ENCODE results near the gene MYO19. TPM values are rescaled to one million over a fixed set of nuclear protein-coding genes. Genes with fewer than 3 reads are reported as not detected.

The MYO19 gene
- total RNA-seq, 1 experiment from 2014 or later, result 144 TPM

DNA sequence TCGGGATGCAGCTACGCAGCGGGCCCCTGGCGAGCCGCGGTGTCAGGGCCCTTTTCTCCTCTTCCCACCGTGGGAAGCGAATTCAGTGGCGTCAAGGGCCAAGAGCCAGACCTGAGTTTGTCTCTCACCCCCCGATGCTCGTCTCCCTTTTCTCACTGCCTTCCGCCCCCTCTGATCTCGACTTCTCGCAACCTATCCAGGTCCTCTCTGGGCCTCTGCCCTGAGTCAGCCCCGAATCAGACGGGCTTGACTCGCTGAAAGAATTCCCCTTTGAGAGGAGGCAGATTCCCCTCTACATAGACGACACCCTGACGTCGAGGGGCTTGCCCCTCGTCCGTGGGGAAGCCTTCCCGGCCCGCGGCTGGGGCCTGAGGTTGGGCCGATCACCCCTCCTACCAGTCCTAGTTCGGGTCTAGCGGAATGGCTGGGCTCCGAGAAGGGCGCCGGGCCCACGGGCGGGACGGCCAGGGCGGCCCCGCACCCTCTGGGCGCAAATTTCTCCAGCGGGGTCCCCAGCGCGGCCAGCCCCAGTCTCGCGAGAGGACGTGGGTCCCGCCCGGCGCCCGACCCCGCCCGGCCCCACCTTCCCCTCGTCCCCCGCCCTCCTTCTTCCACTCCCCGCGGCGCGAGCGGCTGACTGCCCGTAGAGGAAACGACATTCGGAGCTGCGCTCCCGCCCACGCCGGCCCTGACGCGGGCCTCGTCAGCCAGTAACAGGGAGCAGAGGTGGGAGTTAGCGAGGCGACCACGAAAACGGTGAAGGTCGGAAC lies 9.8 kb upstream of the MYO19 start, which contains the start of gene GGNBP2:
GGNBP2 (plus strand) TSS at position 613 of the 770 bp plus-strand sequence. CDS start 806 bp downstream, outside the sequence.
- no peaks in the 10 kb centered on the region for H3K27me3 Mint-ChIP-seq (ENCODE audit: low read depth)
- TF ChIP-seq, protein P1, sequence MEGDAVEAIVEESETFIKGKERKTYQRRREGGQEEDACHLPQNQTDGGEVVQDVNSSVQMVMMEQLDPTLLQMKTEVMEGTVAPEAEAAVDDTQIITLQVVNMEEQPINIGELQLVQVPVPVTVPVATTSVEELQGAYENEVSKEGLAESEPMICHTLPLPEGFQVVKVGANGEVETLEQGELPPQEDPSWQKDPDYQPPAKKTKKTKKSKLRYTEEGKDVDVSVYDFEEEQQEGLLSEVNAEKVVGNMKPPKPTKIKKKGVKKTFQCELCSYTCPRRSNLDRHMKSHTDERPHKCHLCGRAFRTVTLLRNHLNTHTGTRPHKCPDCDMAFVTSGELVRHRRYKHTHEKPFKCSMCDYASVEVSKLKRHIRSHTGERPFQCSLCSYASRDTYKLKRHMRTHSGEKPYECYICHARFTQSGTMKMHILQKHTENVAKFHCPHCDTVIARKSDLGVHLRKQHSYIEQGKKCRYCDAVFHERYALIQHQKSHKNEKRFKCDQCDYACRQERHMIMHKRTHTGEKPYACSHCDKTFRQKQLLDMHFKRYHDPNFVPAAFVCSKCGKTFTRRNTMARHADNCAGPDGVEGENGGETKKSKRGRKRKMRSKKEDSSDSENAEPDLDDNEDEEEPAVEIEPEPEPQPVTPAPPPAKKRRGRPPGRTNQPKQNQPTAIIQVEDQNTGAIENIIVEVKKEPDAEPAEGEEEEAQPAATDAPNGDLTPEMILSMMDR (conservative IDR thresholded peaks at IDR 0.05), result no peak
- no peaks in the 10 kb centered on the region for H3K9me3 ChIP-seq (ENCODE audit: control insufficient read depth, low read depth, low read length)

More for the DNA sequence above, 9.8 kb upstream of the MYO19 start, which contains the start of gene GGNBP2:
- H2AFZ ChIP-seq (ENCODE audit: low read length), result no peak within 1 kb of the TSS
- H3K4me2 ChIP-seq (ENCODE audit: insufficient read depth, insufficient read length, low read length), result peak within 1 kb of the TSS; percentile 84
- H3K27me3 ChIP-seq (ENCODE audit: insufficient read depth, low read length), result no peaks in the 10 kb centered on the region
- H4K20me1 ChIP-seq (ENCODE audit: control insufficient read depth, insufficient read depth, insufficient read length), result no peaks in the 10 kb centered on the region
- no peak within 1 kb of the TSS for H2BK20ac ChIP-seq (ENCODE audit: low read depth, low read length, poor library complexity, severe bottlenecking)
- H3T11ph ChIP-seq (ENCODE audit: low read length), result no peak within 1 kb of the TSS
- peak; percentile 96 for DNase-seq
- Mint-ChIP-seq H3K9me3 (no peaks in the 10 kb centered on the region), H3K4me3 (peak within 1 kb of the TSS; percentile 87 to 97), H3K4me1 (peaks cover 15 to 18% of the 10 kb centered on the region in 2 experiments), H3K27ac (peak within 1 kb of the TSS; percentile 91 to 97 (median 97)), H3K36me3 (ENCODE audit: insufficient read depth in 1 of 3, low read depth in 3 of 3) (peaks cover 0 to 7% (median 2%) of the 10 kb centered on the region in 3 experiments; a peak in 6 of 7 replicates)
- no CpG with 5 or more reads among the region's 71 CpGs for WGBS (ENCODE audit: extremely low coverage, insufficient read length, low lambda C conversion rate)
- no peak within 1 kb of the TSS for H2AK5ac ChIP-seq (ENCODE audit: insufficient read length, low read length)
- no peak within 1 kb of the TSS for H3K56ac ChIP-seq (ENCODE audit: insufficient read length, low read depth, low read length)
- H3K79me2 ChIP-seq (ENCODE audit: insufficient read depth, low read length), result peaks cover 13% of the 10 kb centered on the region; the same call in 1 of the 2 replicates
- no peak within 1 kb of the TSS for H4K91ac ChIP-seq (ENCODE audit: insufficient read length, low read depth, low read length)
- H3K4me1 ChIP-seq (ENCODE audit: insufficient read depth, low read length), result no peaks in the 10 kb centered on the region
- peak within 1 kb of the TSS; percentile 93 for H3K14ac ChIP-seq (ENCODE audit: insufficient read depth, low read length)
- H4K5ac ChIP-seq (ENCODE audit: insufficient read length, low read depth, low read length), result no peak within 1 kb of the TSS
- no peaks in the 10 kb centered on the region for H3K79me1 ChIP-seq (ENCODE audit: insufficient read depth, low read depth, low read length, poor library complexity, severe bottlenecking)
- no peak within 1 kb of the TSS for H2BK12ac ChIP-seq (ENCODE audit: insufficient read length, low read depth, low read length)
- H3K23me2 ChIP-seq (ENCODE audit: insufficient read length, low read depth, low read length, poor library complexity, severe bottlenecking), result peaks cover 5% of the 10 kb centered on the region
- H2BK120ac ChIP-seq (ENCODE audit: low read depth, low read length, poor library complexity, severe bottlenecking), result no peak within 1 kb of the TSS
- peak within 1 kb of the TSS; percentile 90 for H3K9ac ChIP-seq (ENCODE audit: extremely low read depth, insufficient read length, low read length)
- no peak within 1 kb of the TSS for H2BK15ac ChIP-seq (ENCODE audit: low read depth, low read length)
- H3K4ac ChIP-seq (ENCODE audit: low read depth, low read length), result no peak within 1 kb of the TSS
- H3K18ac ChIP-seq (ENCODE audit: insufficient read length, low read depth, low read length), result peak within 1 kb of the TSS; percentile 52
- no peak within 1 kb of the TSS for H2BK5ac ChIP-seq (ENCODE audit: insufficient read length, low read length)
- no peak within 1 kb of the TSS for H3K23ac ChIP-seq (ENCODE audit: insufficient read length, low read depth, low read length)
- H3K27ac ChIP-seq (ENCODE audit: insufficient read length, low read depth, low read length), result peak within 1 kb of the TSS; percentile 3
- H4K8ac ChIP-seq (replicated peaks; ENCODE audit: insufficient read length, low read depth, low read length), result no peak within 1 kb of the TSS
